H1 (cell line): Measurements from ENCODE around the gene DOCK11. TPM values are rescaled to one million over a fixed set of nuclear protein-coding genes. Genes with fewer than 3 reads are reported as not detected.

ENCODE experiments used
- CTCF ChIA-PET: fragments of 300-600 bp; sonication (Branson Sonifier 250); formaldehyde crosslinking; loops from one replicate; lab custom pipeline; 2021; ENCODE audit not compliant: partially characterized antibody; lab: Charles Lee
- POLR2A ChIA-PET: fragments of 300-600 bp; sonication (Branson Sonifier 250); formaldehyde crosslinking; loops from one replicate; lab custom pipeline; 2021; ENCODE audit warnings: inconsistent platforms; ENCODE audit not compliant: partially characterized antibody; lab: Charles Lee
- DNase-seq, 2 experiments: peaks; one replicate each; pipeline versions ENCODE4 v3.0.0 to v3.0.0-alpha.2; 2010 to 2022; ENCODE audit warnings: low spot score in 2 of 2, low read depth in 1 of 2, mixed read lengths in 1 of 2
- FAIRE-seq: peaks from 2 replicates; lab custom pipeline; 2011; peaks lifted over from hg19 to GRCh38; lab: Jason Lieb, UNC
- H2AFZ ChIP-seq: 2 replicates; pipeline ENCODE4 v1.8.1; 2012; ENCODE audit warnings: low read length, inconsistent platforms
- H2AK5ac ChIP-seq: 2 replicates; pipeline ENCODE4 v1.6.1; 2013; ENCODE audit warnings: low read depth, low read length
- H2BK120ac ChIP-seq: replicated peaks from 2 replicates; pipeline ENCODE3; 2013; ENCODE audit warnings: low read depth, low read length, inconsistent platforms
- H2BK12ac ChIP-seq: 2 replicates; pipeline ENCODE4 v1.6.1; 2013; ENCODE audit warnings: low read depth, low read length
- H2BK15ac ChIP-seq: 2 replicates; pipeline ENCODE4 v1.6.1; 2013; ENCODE audit warnings: low read length
- H2BK20ac ChIP-seq: 2 replicates; pipeline ENCODE4 v1.6.1; 2013; ENCODE audit warnings: low read length
- H2BK5ac ChIP-seq: 2 replicates; pipeline ENCODE4 v1.6.1; 2013; ENCODE audit warnings: low read depth, low read length
- H3K14ac ChIP-seq: 2 replicates; pipeline ENCODE4 v1.6.1; 2013; ENCODE audit warnings: inconsistent platforms; ENCODE audit not compliant: insufficient read length
- H3K18ac ChIP-seq: 2 replicates; pipeline ENCODE4 v1.6.1; 2013; ENCODE audit warnings: low read length; ENCODE audit errors: extremely low read depth
- H3K23ac ChIP-seq: 2 replicates; pipeline ENCODE4 v1.6.1; 2013; ENCODE audit warnings: inconsistent platforms; ENCODE audit not compliant: insufficient read length
- H3K23me2 ChIP-seq: 2 replicates; pipeline ENCODE4 v1.6.1; 2013; ENCODE audit warnings: low read depth, low read length
- H3K27ac ChIP-seq: 2 replicates; pipeline ENCODE4 v1.6.1; 2011; ENCODE audit warnings: low read depth, low read length, inconsistent platforms
- H3K27me3 ChIP-seq, 4 experiments: replicated peaks in 1 of 4; 1 replicate in 1 of 4; 2 replicates in 3 of 4; pipeline versions ENCODE4 v1.6.1 to v1.8.1; 2011 to 2013; ENCODE audit warnings: low read length in 3 of 4, mild to moderate bottlenecking in 3 of 4, inconsistent platforms in 2 of 4, mixed read lengths in 2 of 4, moderate library complexity in 1 of 4; ENCODE audit not compliant: control insufficient read depth in 3 of 4, insufficient read depth in 3 of 4; ENCODE audit errors: extremely low read depth in 1 of 4
- H3K36me3 ChIP-seq, 4 experiments: 2 replicates each; pipeline versions ENCODE4 v1.6.1 to v1.8.1; 2011 to 2013; ENCODE audit warnings: mild to moderate bottlenecking in 4 of 4, low read length in 3 of 4, moderate library complexity in 2 of 4, control low read depth in 1 of 4, inconsistent platforms in 1 of 4; ENCODE audit not compliant: insufficient read depth in 4 of 4, control insufficient read depth in 2 of 4
- H3K4ac ChIP-seq: replicated peaks from 2 replicates; pipeline ENCODE3; 2013; ENCODE audit warnings: low read length, low read depth, mixed read lengths, inconsistent platforms; ENCODE audit not compliant: insufficient read length
- H3K4me1 ChIP-seq, 4 experiments: replicated peaks in 1 of 4; 1 replicate in 1 of 4; 2 replicates in 3 of 4; pipeline versions ENCODE4 v1.6.1 to v1.8.1; 2011 to 2013; ENCODE audit warnings: low read length in 3 of 4, inconsistent platforms in 2 of 4, mixed read lengths in 1 of 4; ENCODE audit not compliant: insufficient read depth in 4 of 4, control insufficient read depth in 3 of 4
- H3K4me2 ChIP-seq, 2 experiments: 2 replicates each; pipeline versions ENCODE4 v1.6.1 to v1.8.1; 2011 to 2013; ENCODE audit warnings: low read depth in 2 of 2, low read length in 2 of 2, control low read depth in 1 of 2, inconsistent platforms in 1 of 2, mild to moderate bottlenecking in 1 of 2; ENCODE audit not compliant: insufficient read depth in 1 of 2
- H3K4me3 ChIP-seq, 4 experiments: fragments of 200-600, 300-600 bp in 1 of 4; sonication (generic), shearing (Covaris generic), sonication (Bioruptor Twin) in 1 of 4; 2 replicates each; pipeline versions ENCODE4 v1.5.1 to v1.8.1; 2011 to 2016; ENCODE audit warnings: low read length in 4 of 4, low read depth in 3 of 4, control low read depth in 2 of 4, inconsistent platforms in 2 of 4, mild to moderate bottlenecking in 2 of 4, mixed read lengths in 1 of 4, moderate library complexity in 1 of 4; ENCODE audit not compliant: insufficient read depth in 2 of 4; ENCODE audit errors: extremely low read depth in 1 of 4
- H3K56ac ChIP-seq: replicated peaks from 2 replicates; pipeline ENCODE3; 2013; ENCODE audit warnings: low read depth, mild to moderate bottlenecking, mixed read lengths, low read length, inconsistent platforms; ENCODE audit not compliant: insufficient read length
- H3K79me1 ChIP-seq: 2 replicates; pipeline ENCODE4 v1.6.1; 2013; ENCODE audit warnings: low read depth, low read length, control low read depth
- H3K79me2 ChIP-seq, 2 experiments: 2 replicates each; pipeline versions ENCODE4 v1.6.1 to v1.8.1; 2012 to 2013; ENCODE audit warnings: low read length in 2 of 2, mild to moderate bottlenecking in 2 of 2, inconsistent platforms in 1 of 2; ENCODE audit not compliant: insufficient read depth in 2 of 2, control insufficient read depth in 1 of 2
- H3K9ac ChIP-seq, 4 experiments: replicated peaks in 1 of 4; 1 replicate in 1 of 4; 2 replicates in 3 of 4; pipeline versions ENCODE4 v1.6.1 to v1.8.1; 2011 to 2013; ENCODE audit warnings: low read depth in 3 of 4, low read length in 3 of 4, control low read depth in 2 of 4, mild to moderate bottlenecking in 2 of 4, moderate library complexity in 2 of 4, inconsistent platforms in 1 of 4; ENCODE audit errors: extremely low read depth in 1 of 4
- H3K9me3 ChIP-seq, 2 experiments: 2 replicates each; pipeline versions ENCODE4 v1.6.1 to v1.8.1; 2012 to 2013; ENCODE audit warnings: mild to moderate bottlenecking in 2 of 2, moderate library complexity in 2 of 2, control low read depth in 1 of 2, inconsistent platforms in 1 of 2, low read depth in 1 of 2, low read length in 1 of 2, mixed read lengths in 1 of 2; ENCODE audit not compliant: insufficient read depth in 2 of 2
- H4K20me1 ChIP-seq, 2 experiments: replicated peaks in 1 of 2; 2 replicates each; pipeline versions ENCODE3 to v1.8.1; 2011 to 2013; ENCODE audit warnings: inconsistent platforms in 2 of 2, low read length in 2 of 2, mild to moderate bottlenecking in 1 of 2; ENCODE audit not compliant: insufficient read depth in 2 of 2, control insufficient read depth in 1 of 2
- H4K5ac ChIP-seq: 2 replicates; pipeline ENCODE4 v1.6.1; 2013; ENCODE audit warnings: low read length, low read depth, mixed read lengths, inconsistent platforms; ENCODE audit not compliant: insufficient read length
- H4K8ac ChIP-seq: 2 replicates; pipeline ENCODE4 v1.8.0; 2013; ENCODE audit warnings: mild to moderate bottlenecking, moderate library complexity, low read length, inconsistent platforms; ENCODE audit not compliant: insufficient read depth; ENCODE audit errors: extremely low read depth
- H4K91ac ChIP-seq: replicated peaks from 2 replicates; pipeline ENCODE3; 2013; ENCODE audit warnings: low read length, mixed read lengths, inconsistent platforms; ENCODE audit not compliant: insufficient read length
- KDM5A ChIP-seq: fragments of 200-600 bp; IDR thresholded peaks from 2 replicates; pipeline ENCODE4 v1.7.1; 2012; ENCODE audit warnings: mild to moderate bottlenecking, low read length, inconsistent platforms, mixed read lengths
- TAF1 ChIP-seq: IDR thresholded peaks from 2 replicates; pipeline ENCODE4 v1.6.1; 2011; ENCODE audit warnings: mild to moderate bottlenecking, low read depth, low read length
- TCF12 ChIP-seq: IDR thresholded peaks from 2 replicates; pipeline ENCODE4 v1.6.1; 2011; ENCODE audit warnings: low read depth, mild to moderate bottlenecking, low read length
- WGBS, 2 experiments: shearing (Covaris generic) in 1 of 2; methylation state at CpG; one replicate each; pipeline versions ENCODE4 v1.1.6 to v1.1.7; 2013 to 2015; ENCODE audit warnings: low lambda C conversion rate in 2 of 2, mixed read lengths in 2 of 2, inconsistent platforms in 1 of 2, low coverage in 1 of 2, missing lambda C conversion rate in 1 of 2; ENCODE audit not compliant: insufficient replicate concordance in 2 of 2, insufficient coverage in 1 of 2, insufficient read length in 1 of 2; ENCODE audit errors: extremely low coverage in 1 of 2, missing lambda C conversion rate in 1 of 2; 5-methylcytosine and 5-hydroxymethylcytosine counted together
- polyA plus RNA-seq, 7 experiments: library from polyadenylated mRNA; depleted of rRNA in 3 of 7; stranded (reverse) in 5 of 7; unstranded in 2 of 7; fragments of >200 nt in 5 of 7; fragments of 200-250 nt in 2 of 7; gene quantifications; 1 replicate in 5 of 7; 2 replicates in 1 of 7; 4 replicates in 1 of 7; pipeline versions ENCODE4 v1.2.1 to v1.2.3, GENCODE V29; 2011 to 2013; ENCODE audit warnings: missing spikeins in 2 of 7, mixed read lengths in 2 of 7
- total RNA-seq: library from RNA; stranded (reverse); fragmentation: NEBNext Ultra II Directional; extraction: Animal tissue kit (Norgen Biotek cat#: 25700); gene quantifications from 2 replicates; pipeline ENCODE4 v1.2.1, GENCODE V29; 2021

The DOCK11 gene
- total and polyA plus RNA-seq, 2 of the 8 experiments (the other 6 are each of a cell fraction or from before 2014, with no cell fraction given) = 4.9 to 12.0 TPM

DNA sequence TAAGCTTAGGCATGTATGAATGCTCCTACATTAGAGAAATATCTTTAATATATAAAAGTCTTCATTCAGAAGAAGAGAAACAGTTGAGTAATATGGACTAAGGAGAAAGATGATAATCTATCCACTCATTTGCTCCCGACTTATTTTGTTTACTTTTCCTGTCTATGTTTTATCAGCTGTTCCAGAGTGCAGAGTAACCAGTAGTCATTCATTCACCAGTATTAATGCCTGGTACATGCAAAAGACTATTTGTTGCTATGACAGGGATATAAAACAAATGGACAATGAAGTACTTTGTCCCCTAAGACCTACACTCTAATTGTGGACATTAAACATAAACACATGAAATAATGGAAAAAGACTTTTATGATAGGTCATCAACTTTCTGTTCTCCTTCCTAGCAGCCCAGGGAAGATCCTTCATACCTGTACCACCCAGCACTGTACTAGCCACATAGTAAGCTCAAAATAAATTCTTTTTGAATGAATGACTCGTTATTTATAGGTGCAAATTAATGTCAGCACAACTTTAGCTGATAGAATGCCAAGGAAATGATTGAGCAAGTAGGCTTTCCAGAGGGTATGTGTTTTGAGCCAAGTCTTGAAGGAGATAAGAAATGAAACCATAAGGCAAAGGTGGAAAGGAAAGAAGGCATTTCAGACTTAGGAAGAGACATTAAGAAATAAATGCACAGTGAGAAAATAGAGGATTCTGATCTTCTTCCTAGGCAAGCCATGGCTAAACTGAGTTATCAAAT lies 186.8 kb downstream of the DOCK11 start:
- no peak for FAIRE-seq
- Histone ChIP-seq H2BK20ac (no peak overlapping the region), H4K5ac (no peak overlapping the region), H2BK12ac (no peak overlapping the region), H3K14ac (no peak overlapping the region), H3K9ac (no peak overlapping the region), H3K4me1 (no peaks in the 10 kb centered on the region), H3K4me3 (no peak overlapping the region), H3K4me2 (no peak overlapping the region)
- TF ChIP-seq TAF1 (no peak), TCF12 (no peak), KDM5A (no peak)
- TF ChIP-seq, all 59 proteins: peak for 0
- Histone ChIP-seq H3K23me2 (no peaks in the 10 kb centered on the region), H4K20me1 (no peaks in the 10 kb centered on the region), H4K91ac (no peak overlapping the region), H3K36me3 (no peaks in the 10 kb centered on the region), H2AK5ac (no peak overlapping the region), H3K27me3 (no peaks in the 10 kb centered on the region), H3K79me2 (no peaks in the 10 kb centered on the region), H3K23ac (no peak overlapping the region), H3K56ac (no peak overlapping the region), H2BK5ac (no peak overlapping the region), H3K4ac (no peak overlapping the region), H3K27ac (no peak overlapping the region), H3K18ac (no peak overlapping the region), H2BK120ac (no peak overlapping the region), H4K8ac (no peak overlapping the region), H3K79me1 (no peaks in the 10 kb centered on the region), H2AFZ (no peak overlapping the region), H2BK15ac (no peak overlapping the region), H3K9me3 (no peaks in the 10 kb centered on the region)
- 77% methylated on average over 2 of the region's 2 CpGs; no CpG with 5 or more reads in 1 of the 2 experiments for WGBS, 2 experiments
- ChIA-PET POLR2A (no interaction called here), CTCF (no interaction called here)
- no peak for DNase-seq
